Osteocyte (in vitro differentiated cells): ENCODE data around the gene TNXB. TPM values are rescaled to one million over a fixed set of nuclear protein-coding genes. Genes with fewer than 3 reads are reported as not detected.
"Not testable (repeated sequence)": the region's sequence is repeated elsewhere in the genome, so short reads cannot be mapped to it uniquely, and the experiment has no call there.

ENCODE experiments used
- DNase-seq: peaks from one replicate; pipeline ENCODE4 v3.0.0; 2021; ENCODE audit warnings: mixed read lengths; ENCODE audit not compliant: unreplicated experiment; ENCODE audit errors: extremely low spot score
- H3K27ac Mint-ChIP-seq: one replicate; pipeline ENCODE4 v1.8.0; 2021; ENCODE audit warnings: mild to moderate bottlenecking, mixed read lengths; ENCODE audit not compliant: unreplicated experiment
- H3K27me3 Mint-ChIP-seq: one replicate; pipeline ENCODE4 v1.8.0; 2021; ENCODE audit warnings: mixed read lengths; ENCODE audit not compliant: unreplicated experiment
- H3K36me3 Mint-ChIP-seq: one replicate; pipeline ENCODE4 v1.8.0; 2021; ENCODE audit warnings: mixed read lengths; ENCODE audit not compliant: unreplicated experiment
- H3K4me1 Mint-ChIP-seq: one replicate; pipeline ENCODE4 v1.8.0; 2021; ENCODE audit warnings: mixed read lengths; ENCODE audit not compliant: unreplicated experiment
- H3K4me3 Mint-ChIP-seq: one replicate; pipeline ENCODE4 v1.8.0; 2021; ENCODE audit warnings: mild to moderate bottlenecking, moderate library complexity, mixed read lengths; ENCODE audit not compliant: unreplicated experiment
- H3K9me3 Mint-ChIP-seq: one replicate; pipeline ENCODE4 v1.8.0; 2021; ENCODE audit warnings: mixed read lengths; ENCODE audit not compliant: unreplicated experiment
- total RNA-seq: library from RNA; stranded (reverse); gene quantifications from 2 replicates; pipeline ENCODE4 v1.2.1, GENCODE V29; 2021
- TF ChIP-seq, protein P1 (sequence below): fragments of 200-600 bp; sonication (generic); IDR thresholded peaks from 2 replicates; pipeline ENCODE4 v1.5.0; 2021; ENCODE audit warnings: antibody characterized with exemption, mild to moderate bottlenecking, moderate library complexity

The TNXB gene
- total RNA-seq, 1 donor from 2014 or later = 13.9 TPM

DNA sequence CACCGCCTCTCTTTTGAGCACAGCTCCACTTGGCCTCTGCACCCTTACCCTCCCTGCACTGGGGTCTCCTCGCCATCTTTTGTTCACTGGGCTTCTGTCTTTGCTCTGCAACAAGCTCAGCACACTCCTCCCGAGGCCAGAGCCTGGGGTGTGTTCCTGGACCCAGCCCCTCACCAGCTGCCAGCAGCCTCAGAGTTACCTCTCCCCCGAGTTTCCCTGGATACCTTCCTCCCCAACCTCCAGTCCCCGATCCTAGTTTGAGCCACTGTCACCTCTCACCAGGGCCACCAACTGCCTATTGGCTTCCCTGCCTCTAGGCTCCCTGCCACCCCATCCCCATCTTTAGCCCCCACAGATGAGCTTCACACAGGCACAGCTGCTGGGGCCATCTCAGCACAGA lies 58.6 kb downstream of the TNXB start:
- Mint-ChIP-seq H3K4me1 (peaks cover 26% of the 10 kb centered on the region), H3K36me3 (no peaks in the 10 kb centered on the region), H3K4me3 (no peak overlapping the region), H3K27me3 (peaks cover 3% of the 10 kb centered on the region), H3K27ac (no peak overlapping the region), H3K9me3 (no peaks in the 10 kb centered on the region)
- DNase-seq = peak; percentile 78
- TF ChIP-seq, protein P1, sequence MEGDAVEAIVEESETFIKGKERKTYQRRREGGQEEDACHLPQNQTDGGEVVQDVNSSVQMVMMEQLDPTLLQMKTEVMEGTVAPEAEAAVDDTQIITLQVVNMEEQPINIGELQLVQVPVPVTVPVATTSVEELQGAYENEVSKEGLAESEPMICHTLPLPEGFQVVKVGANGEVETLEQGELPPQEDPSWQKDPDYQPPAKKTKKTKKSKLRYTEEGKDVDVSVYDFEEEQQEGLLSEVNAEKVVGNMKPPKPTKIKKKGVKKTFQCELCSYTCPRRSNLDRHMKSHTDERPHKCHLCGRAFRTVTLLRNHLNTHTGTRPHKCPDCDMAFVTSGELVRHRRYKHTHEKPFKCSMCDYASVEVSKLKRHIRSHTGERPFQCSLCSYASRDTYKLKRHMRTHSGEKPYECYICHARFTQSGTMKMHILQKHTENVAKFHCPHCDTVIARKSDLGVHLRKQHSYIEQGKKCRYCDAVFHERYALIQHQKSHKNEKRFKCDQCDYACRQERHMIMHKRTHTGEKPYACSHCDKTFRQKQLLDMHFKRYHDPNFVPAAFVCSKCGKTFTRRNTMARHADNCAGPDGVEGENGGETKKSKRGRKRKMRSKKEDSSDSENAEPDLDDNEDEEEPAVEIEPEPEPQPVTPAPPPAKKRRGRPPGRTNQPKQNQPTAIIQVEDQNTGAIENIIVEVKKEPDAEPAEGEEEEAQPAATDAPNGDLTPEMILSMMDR = no peak

DNA sequence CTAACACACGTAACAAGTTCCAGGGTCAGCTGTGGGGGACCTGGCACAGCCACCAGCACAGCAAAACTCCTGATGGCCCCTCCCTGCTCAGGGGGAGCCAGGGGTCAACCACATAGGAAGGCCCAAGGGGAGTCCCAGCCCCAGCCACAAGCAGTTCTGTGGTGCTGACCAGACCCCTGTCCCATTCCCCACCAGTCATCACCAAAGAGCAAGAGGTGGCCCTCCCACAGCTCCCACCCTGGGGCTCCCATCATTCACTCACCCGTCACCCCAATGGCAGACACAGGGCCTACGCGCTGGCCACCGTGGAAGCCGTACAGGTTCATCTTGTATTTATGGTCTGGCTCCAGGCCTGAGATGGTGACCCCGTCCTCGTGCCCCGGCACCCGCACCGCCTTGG lies 59.4 kb downstream of the TNXB start:
- not testable (repeated sequence) for H3K27me3 Mint-ChIP-seq, H3K36me3 Mint-ChIP-seq, H3K27ac Mint-ChIP-seq, DNase-seq, H3K9me3 Mint-ChIP-seq, H3K4me3 Mint-ChIP-seq
- H3K4me1 Mint-ChIP-seq = peaks cover 26% of the 10 kb centered on the region

DNA sequence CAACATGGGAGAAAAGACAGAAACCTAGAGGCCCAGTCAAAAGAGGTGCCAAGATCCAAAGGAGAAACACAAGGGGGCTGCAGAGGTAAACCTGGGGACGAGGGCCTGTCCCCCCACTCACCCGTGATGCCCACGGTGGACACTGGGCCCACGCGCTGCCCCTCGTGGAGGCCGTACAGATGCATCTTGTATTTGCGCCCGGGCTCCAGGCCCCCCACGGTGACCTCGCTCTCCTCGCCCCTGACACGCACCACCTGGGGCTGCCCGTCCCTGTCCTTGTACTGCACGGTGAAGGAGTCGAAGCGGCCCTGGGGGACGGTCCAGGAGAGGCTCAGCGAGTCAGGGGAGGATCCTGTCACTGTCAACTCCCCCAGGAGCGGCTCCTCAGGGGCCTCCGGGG lies 60.0 kb downstream of the TNXB start:
- not testable (repeated sequence) for H3K4me3 Mint-ChIP-seq, H3K27ac Mint-ChIP-seq, H3K9me3 Mint-ChIP-seq, H3K27me3 Mint-ChIP-seq, H3K36me3 Mint-ChIP-seq
- DNase-seq = peak; percentile 81
- peaks cover 26% of the 10 kb centered on the region for H3K4me1 Mint-ChIP-seq

DNA sequence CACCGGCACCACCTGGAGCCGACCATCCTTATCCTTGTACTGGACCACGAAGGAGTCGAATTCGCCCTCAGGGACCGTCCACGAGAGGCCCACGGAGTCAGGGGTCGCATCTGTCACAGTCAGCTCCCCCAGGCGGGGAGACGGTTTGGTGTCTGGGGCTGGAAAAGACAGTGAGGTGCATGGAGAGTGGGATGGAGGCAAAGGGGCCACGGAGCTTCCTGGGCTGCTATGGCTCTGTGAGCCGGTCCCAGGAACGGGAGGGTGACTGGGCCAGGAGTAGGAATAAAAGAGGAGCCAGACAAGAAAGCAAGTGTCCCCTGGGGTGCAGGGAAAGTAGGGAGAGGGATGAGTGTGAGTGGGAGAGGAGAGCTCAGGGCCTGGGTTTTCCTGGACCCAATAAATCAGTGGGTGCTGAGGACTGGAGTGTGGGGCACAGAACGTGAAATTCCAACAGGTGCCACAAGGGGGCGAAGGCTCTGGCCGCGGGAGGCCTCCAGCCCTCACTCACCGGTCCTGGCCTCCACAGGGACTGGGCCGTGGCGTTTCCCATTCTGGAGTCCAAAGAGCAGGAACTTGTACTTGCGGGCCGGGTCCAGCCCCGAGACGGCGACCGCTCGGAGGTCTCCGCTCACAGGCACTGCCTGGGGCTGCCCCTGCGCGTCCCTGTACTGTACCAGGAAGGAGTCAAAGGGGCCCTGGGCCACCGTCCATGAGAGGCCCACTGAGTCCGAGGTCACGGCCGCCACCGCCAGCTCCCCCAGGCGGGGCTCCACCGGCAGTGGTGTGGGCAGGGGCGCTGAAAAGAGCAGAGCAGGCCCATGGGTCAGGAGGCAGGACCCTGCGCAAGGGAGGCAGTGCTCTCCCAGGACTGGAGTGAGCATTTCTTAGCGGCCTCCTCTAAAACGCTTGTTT lies 61.0 kb downstream of the TNXB start:
- Mint-ChIP-seq H3K36me3 (no peaks in the 10 kb centered on the region), H3K4me1 (peaks cover 26% of the 10 kb centered on the region), H3K27ac (peak overlapping the region; percentile 94), H3K27me3 (peaks cover 3% of the 10 kb centered on the region), H3K4me3 (no peak overlapping the region), H3K9me3 (no peaks in the 10 kb centered on the region)
- peak; percentile 88 for DNase-seq
- TF ChIP-seq, protein P1 = peak; percentile 79

- H3K27me3 Mint-ChIP-seq = peaks cover 3% of the 10 kb centered on the region
- peak overlapping the region; percentile 94 for H3K27ac Mint-ChIP-seq
- TF ChIP-seq, protein P1 = no peak
- no peaks in the 10 kb centered on the region for H3K9me3 Mint-ChIP-seq
- H3K4me1 Mint-ChIP-seq = peaks cover 26% of the 10 kb centered on the region
- no peak for DNase-seq
- H3K36me3 Mint-ChIP-seq = no peaks in the 10 kb centered on the region
- no peak overlapping the region for H3K4me3 Mint-ChIP-seq
These were observed 61.6 kb downstream of the TNXB start for GRCh38 chr6:32047539-32047854.

GRCh38 chr6:32047084-32047478 lies 62.1 kb downstream of the TNXB start:
- no peaks in the 10 kb centered on the region for H3K36me3 Mint-ChIP-seq
- TF ChIP-seq, protein P1 = no peak
- H3K9me3 Mint-ChIP-seq = no peaks in the 10 kb centered on the region
- peaks cover 26% of the 10 kb centered on the region for H3K4me1 Mint-ChIP-seq
- no peak for DNase-seq
- H3K4me3 Mint-ChIP-seq = no peak overlapping the region
- peak overlapping the region; percentile 94 for H3K27ac Mint-ChIP-seq
- peaks cover 3% of the 10 kb centered on the region for H3K27me3 Mint-ChIP-seq
